ENCODE data around the gene ZFHX2. TPM values are rescaled to one million over a fixed set of nuclear protein-coding genes. Genes with fewer than 3 reads are reported as not detected.
"Not testable (repeated sequence)": the region's sequence is repeated elsewhere in the genome, so short reads cannot be mapped to it uniquely, and the experiment has no call there.

The ZFHX2 gene
- polyA plus RNA-seq, 1 donor from 2014 or later, result 0.72 TPM

GRCh38 chr14:23584527-23585203, 33.1 kb upstream of the ZFHX2 start:
- not testable (repeated sequence) for H4K20me1 ChIP-seq (ENCODE audit: insufficient read depth); H3K9me3 ChIP-seq (ENCODE audit: low read length); H3K9me2 ChIP-seq (ENCODE audit: insufficient read depth, low read length); H3K9ac ChIP-seq (ENCODE audit: low read length); H3K4me2 ChIP-seq (ENCODE audit: low read length); H3K36me3 ChIP-seq (ENCODE audit: insufficient read depth, low read length); H3K27ac ChIP-seq (ENCODE audit: low read length); H3K79me2 ChIP-seq (replicated peaks; ENCODE audit: insufficient read depth, low read length); H3K27me3 ChIP-seq (ENCODE audit: insufficient read depth, low read depth, low read length); H2AFZ ChIP-seq (ENCODE audit: low read depth, low read length); H3K4me3 ChIP-seq (ENCODE audit: low read length); H3F3A ChIP-seq (ENCODE audit: insufficient read depth, low read length, poor library complexity, severe bottlenecking)

- not testable (repeated sequence) for H3F3A ChIP-seq (ENCODE audit: insufficient read depth, low read length, poor library complexity, severe bottlenecking); H4K20me1 ChIP-seq (ENCODE audit: insufficient read depth); H3K27me3 ChIP-seq (ENCODE audit: insufficient read depth, low read depth, low read length); H3K9me2 ChIP-seq (ENCODE audit: insufficient read depth, low read length); H3K36me3 ChIP-seq (ENCODE audit: insufficient read depth, low read length); H2AFZ ChIP-seq (ENCODE audit: low read depth, low read length); H3K9ac ChIP-seq (ENCODE audit: low read length); H3K4me2 ChIP-seq (ENCODE audit: low read length); H3K9me3 ChIP-seq (ENCODE audit: low read length); H3K27ac ChIP-seq (ENCODE audit: low read length); H3K4me3 ChIP-seq (ENCODE audit: low read length); H3K79me2 ChIP-seq (replicated peaks; ENCODE audit: insufficient read depth, low read length)
These were observed 32.4 kb upstream of the ZFHX2 start for GRCh38 chr14:23583761-23584526.

GRCh38 chr14:23582906-23583760, 31.6 kb upstream of the ZFHX2 start:
- Histone ChIP-seq H3K9me2 (ENCODE audit: insufficient read depth, low read length) (no peaks in the 10 kb centered on the region), H3K4me2 (ENCODE audit: low read length) (no peak overlapping the region), H3K27ac (ENCODE audit: low read length) (no peak overlapping the region), H3F3A (ENCODE audit: insufficient read depth, low read length, poor library complexity, severe bottlenecking) (no peaks in the 10 kb centered on the region), H3K36me3 (ENCODE audit: insufficient read depth, low read length) (no peaks in the 10 kb centered on the region), H3K9me3 (ENCODE audit: low read length) (no peaks in the 10 kb centered on the region), H3K4me3 (ENCODE audit: low read length) (no peak overlapping the region), H3K27me3 (ENCODE audit: insufficient read depth, low read depth, low read length) (no peaks in the 10 kb centered on the region), H2AFZ (ENCODE audit: low read depth, low read length) (no peak overlapping the region), H3K79me2 (replicated peaks; ENCODE audit: insufficient read depth, low read length) (peaks cover 12% of the 10 kb centered on the region), H4K20me1 (ENCODE audit: insufficient read depth) (no peaks in the 10 kb centered on the region), H3K9ac (ENCODE audit: low read length) (no peak overlapping the region)
- TF ChIP-seq, protein P1, sequence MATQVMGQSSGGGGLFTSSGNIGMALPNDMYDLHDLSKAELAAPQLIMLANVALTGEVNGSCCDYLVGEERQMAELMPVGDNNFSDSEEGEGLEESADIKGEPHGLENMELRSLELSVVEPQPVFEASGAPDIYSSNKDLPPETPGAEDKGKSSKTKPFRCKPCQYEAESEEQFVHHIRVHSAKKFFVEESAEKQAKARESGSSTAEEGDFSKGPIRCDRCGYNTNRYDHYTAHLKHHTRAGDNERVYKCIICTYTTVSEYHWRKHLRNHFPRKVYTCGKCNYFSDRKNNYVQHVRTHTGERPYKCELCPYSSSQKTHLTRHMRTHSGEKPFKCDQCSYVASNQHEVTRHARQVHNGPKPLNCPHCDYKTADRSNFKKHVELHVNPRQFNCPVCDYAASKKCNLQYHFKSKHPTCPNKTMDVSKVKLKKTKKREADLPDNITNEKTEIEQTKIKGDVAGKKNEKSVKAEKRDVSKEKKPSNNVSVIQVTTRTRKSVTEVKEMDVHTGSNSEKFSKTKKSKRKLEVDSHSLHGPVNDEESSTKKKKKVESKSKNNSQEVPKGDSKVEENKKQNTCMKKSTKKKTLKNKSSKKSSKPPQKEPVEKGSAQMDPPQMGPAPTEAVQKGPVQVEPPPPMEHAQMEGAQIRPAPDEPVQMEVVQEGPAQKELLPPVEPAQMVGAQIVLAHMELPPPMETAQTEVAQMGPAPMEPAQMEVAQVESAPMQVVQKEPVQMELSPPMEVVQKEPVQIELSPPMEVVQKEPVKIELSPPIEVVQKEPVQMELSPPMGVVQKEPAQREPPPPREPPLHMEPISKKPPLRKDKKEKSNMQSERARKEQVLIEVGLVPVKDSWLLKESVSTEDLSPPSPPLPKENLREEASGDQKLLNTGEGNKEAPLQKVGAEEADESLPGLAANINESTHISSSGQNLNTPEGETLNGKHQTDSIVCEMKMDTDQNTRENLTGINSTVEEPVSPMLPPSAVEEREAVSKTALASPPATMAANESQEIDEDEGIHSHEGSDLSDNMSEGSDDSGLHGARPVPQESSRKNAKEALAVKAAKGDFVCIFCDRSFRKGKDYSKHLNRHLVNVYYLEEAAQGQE (IDR thresholded peaks at IDR 0.05; ENCODE audit: borderline replicate concordance), result no peak
- no peak for TF ChIP-seq RAD21 (conservative IDR thresholded peaks at IDR 0.05)
- no peak for TF ChIP-seq EP300 (conservative IDR thresholded peaks at IDR 0.05; ENCODE audit: poor library complexity, severe bottlenecking)
- TF ChIP-seq MXI1 (conservative IDR thresholded peaks at IDR 0.05; ENCODE audit: poor library complexity, severe bottlenecking), result no peak
- TF ChIP-seq EZH2 (IDR thresholded peaks at IDR 0.05; ENCODE audit: borderline replicate concordance, insufficient read depth, low read length, poor library complexity, severe bottlenecking), result no peak
- no peak for TF ChIP-seq TAF1 (IDR thresholded peaks at IDR 0.05; ENCODE audit: low read depth)
- no peak for TF ChIP-seq POLR2AphosphoS5 (IDR thresholded peaks at IDR 0.05)
- TF ChIP-seq SMC3 (conservative IDR thresholded peaks at IDR 0.05; ENCODE audit: poor library complexity), result no peak
- TF ChIP-seq, protein P2, sequence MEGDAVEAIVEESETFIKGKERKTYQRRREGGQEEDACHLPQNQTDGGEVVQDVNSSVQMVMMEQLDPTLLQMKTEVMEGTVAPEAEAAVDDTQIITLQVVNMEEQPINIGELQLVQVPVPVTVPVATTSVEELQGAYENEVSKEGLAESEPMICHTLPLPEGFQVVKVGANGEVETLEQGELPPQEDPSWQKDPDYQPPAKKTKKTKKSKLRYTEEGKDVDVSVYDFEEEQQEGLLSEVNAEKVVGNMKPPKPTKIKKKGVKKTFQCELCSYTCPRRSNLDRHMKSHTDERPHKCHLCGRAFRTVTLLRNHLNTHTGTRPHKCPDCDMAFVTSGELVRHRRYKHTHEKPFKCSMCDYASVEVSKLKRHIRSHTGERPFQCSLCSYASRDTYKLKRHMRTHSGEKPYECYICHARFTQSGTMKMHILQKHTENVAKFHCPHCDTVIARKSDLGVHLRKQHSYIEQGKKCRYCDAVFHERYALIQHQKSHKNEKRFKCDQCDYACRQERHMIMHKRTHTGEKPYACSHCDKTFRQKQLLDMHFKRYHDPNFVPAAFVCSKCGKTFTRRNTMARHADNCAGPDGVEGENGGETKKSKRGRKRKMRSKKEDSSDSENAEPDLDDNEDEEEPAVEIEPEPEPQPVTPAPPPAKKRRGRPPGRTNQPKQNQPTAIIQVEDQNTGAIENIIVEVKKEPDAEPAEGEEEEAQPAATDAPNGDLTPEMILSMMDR (IDR thresholded peaks at IDR 0.05; ENCODE audit: poor library complexity, severe bottlenecking), result no peak
